IMR-90 (cell line): ENCODE results near the gene SLC2A13. TPM values are rescaled to one million over a fixed set of nuclear protein-coding genes. Genes with fewer than 3 reads are reported as not detected.

Experiments used
- ATAC-seq: fragments of 200-7000 bp; cut with Tn5 transposase; 2 replicates; pipeline ENCODE4 v1.9.1; 2020; ENCODE audit warnings: low read depth, mild to moderate bottlenecking, moderate library complexity
- BruUV-seq: library from RNA; stranded (reverse); fragments of 400-500 nt; replicated peaks from 2 replicates; lab custom pipeline; 2021; lab: Mats Ljungman, UMichigan
- CTCF ChIA-PET: fragments of 300-600 bp; formaldehyde crosslinking; extraction: SDS; loops from one replicate; lab custom pipeline; 2021; ENCODE audit warnings: antibody characterized with exemption; lab: Yijun Ruan, JAX
- POLR2A ChIA-PET: fragments of 300-600 bp; sonication (Branson Sonifier 250); formaldehyde crosslinking; loops from one replicate; lab custom pipeline; 2022; ENCODE audit warnings: antibody characterized with exemption; ENCODE audit not compliant: unreplicated experiment; lab: Charles Lee
- DNase-seq: peaks from one replicate; pipeline ENCODE4 v3.0.0; 2013
- H2AFZ ChIP-seq: replicated peaks from 2 replicates; pipeline ENCODE3; 2013; ENCODE audit warnings: low read length, mild to moderate bottlenecking; ENCODE audit not compliant: poor library complexity
- H2AK5ac ChIP-seq: 2 replicates; pipeline ENCODE4 v1.6.1; 2013; ENCODE audit warnings: low read depth, low read length, inconsistent platforms
- H2AK9ac ChIP-seq: replicated peaks from 2 replicates; pipeline ENCODE3; 2013; ENCODE audit warnings: mild to moderate bottlenecking, low read depth, low read length, moderate library complexity; ENCODE audit not compliant: poor library complexity
- H2BK120ac ChIP-seq: 2 replicates; pipeline ENCODE4 v1.6.1; 2013; ENCODE audit warnings: low read depth, low read length, inconsistent platforms
- H2BK15ac ChIP-seq: 3 replicates; pipeline ENCODE4 v1.6.1; 2013; ENCODE audit warnings: low read depth, low read length, inconsistent platforms
- H2BK20ac ChIP-seq: 2 replicates; pipeline ENCODE4 v1.6.1; 2013; ENCODE audit warnings: low read depth, mild to moderate bottlenecking, inconsistent platforms, low read length, moderate library complexity
- H2BK5ac ChIP-seq: 2 replicates; pipeline ENCODE4 v1.6.1; 2013; ENCODE audit warnings: mild to moderate bottlenecking, low read depth, low read length, inconsistent platforms; ENCODE audit not compliant: poor library complexity, severe bottlenecking
- H3K14ac ChIP-seq: replicated peaks from 2 replicates; pipeline ENCODE4 v1.6.1; 2013; ENCODE audit warnings: low read depth, low read length, inconsistent platforms
- H3K18ac ChIP-seq: 2 replicates; pipeline ENCODE4 v1.6.1; 2013; ENCODE audit warnings: low read depth, low read length, control low read depth
- H3K23ac ChIP-seq: 2 replicates; pipeline ENCODE4 v1.6.1; 2013; ENCODE audit warnings: low read depth, low read length, inconsistent platforms
- H3K27ac ChIP-seq: 2 replicates; pipeline ENCODE4 v1.5.1; 2013; ENCODE audit warnings: mild to moderate bottlenecking, control low read depth, low read length; ENCODE audit not compliant: insufficient read depth
- H3K27me3 ChIP-seq: 2 replicates; pipeline ENCODE4 v1.6.1; 2013; ENCODE audit warnings: low read length; ENCODE audit not compliant: control insufficient read depth, insufficient read depth
- H3K36me3 ChIP-seq: 2 replicates; pipeline ENCODE4 v1.6.1; 2013; ENCODE audit warnings: low read length, mixed read lengths; ENCODE audit not compliant: control insufficient read depth, insufficient read depth
- H3K4ac ChIP-seq: 2 replicates; pipeline ENCODE4 v1.6.1; 2013; ENCODE audit warnings: low read depth, low read length, inconsistent platforms
- H3K4me1 ChIP-seq: 2 replicates; pipeline ENCODE4 v1.6.1; 2013; ENCODE audit warnings: low read length, mixed read lengths; ENCODE audit not compliant: control insufficient read depth, insufficient read depth
- H3K4me2 ChIP-seq: 2 replicates; pipeline ENCODE4 v1.6.1; 2013; ENCODE audit warnings: low read depth, mild to moderate bottlenecking, control low read depth, low read length, moderate library complexity
- H3K4me3 ChIP-seq: 2 replicates; pipeline ENCODE4 v1.5.1; 2013; ENCODE audit warnings: low read depth, mild to moderate bottlenecking, control low read depth, low read length, moderate library complexity; ENCODE audit not compliant: insufficient read depth
- H3K56ac ChIP-seq: 2 replicates; pipeline ENCODE4 v1.6.1; 2013; ENCODE audit warnings: low read length, inconsistent platforms; ENCODE audit not compliant: insufficient read depth; ENCODE audit errors: extremely low read depth
- H3K79me1 ChIP-seq, 2 experiments: 2 replicates each; pipeline ENCODE4 v1.6.1; 2013; ENCODE audit warnings: low read length in 2 of 2, inconsistent platforms in 1 of 2, low read depth in 1 of 2
- H3K9ac ChIP-seq: 2 replicates; pipeline ENCODE4 v1.6.1; 2013; ENCODE audit warnings: low read depth, low read length, control low read depth
- H3K9me1 ChIP-seq: 2 replicates; pipeline ENCODE4 v1.6.1; 2013; ENCODE audit warnings: low read length, inconsistent platforms; ENCODE audit not compliant: insufficient read depth
- H3K9me3 ChIP-seq: 2 replicates; pipeline ENCODE4 v1.6.1; 2013; ENCODE audit warnings: low read length; ENCODE audit not compliant: control insufficient read depth, insufficient read depth
- H4K20me1 ChIP-seq: 2 replicates; pipeline ENCODE4 v1.6.1; 2013; ENCODE audit warnings: low read length, inconsistent platforms; ENCODE audit not compliant: insufficient read depth
- H4K5ac ChIP-seq: 2 replicates; pipeline ENCODE4 v1.6.1; 2013; ENCODE audit warnings: mild to moderate bottlenecking, low read depth, low read length, control low read depth
- H4K8ac ChIP-seq, 2 experiments: 2 replicates each; pipeline ENCODE4 v1.6.1; 2013; ENCODE audit warnings: low read depth in 2 of 2, low read length in 2 of 2, control low read depth in 1 of 2, inconsistent platforms in 1 of 2
- H4K91ac ChIP-seq: 2 replicates; pipeline ENCODE4 v1.6.1; 2013; ENCODE audit warnings: low read depth, low read length, inconsistent platforms; ENCODE audit not compliant: insufficient read depth
- BHLHE40 ChIP-seq: fragments of 150-350 bp; IDR thresholded peaks from 2 replicates; pipeline ENCODE4 v1.6.1; 2016; ENCODE audit warnings: mild to moderate bottlenecking, low read depth, low read length
- CEBPB ChIP-seq: IDR thresholded peaks from 2 replicates; pipeline ENCODE4 v1.6.1; 2012; ENCODE audit warnings: low read depth, low read length, improper control_type of control experiment
- CHD1 ChIP-seq: IDR thresholded peaks from 2 replicates; pipeline ENCODE4 v1.6.1; 2012; ENCODE audit warnings: low read depth, low read length, improper control_type of control experiment
- CTCF ChIP-seq: conservative IDR thresholded peaks from 2 replicates; pipeline ENCODE4 v1.5.1; 2012; ENCODE audit warnings: mild to moderate bottlenecking, low read depth, low read length, improper control_type of control experiment
- ELK1 ChIP-seq: fragments of 150-350 bp; IDR thresholded peaks from 2 replicates; pipeline ENCODE4 v1.6.1; 2016; ENCODE audit warnings: low read depth, mild to moderate bottlenecking, low read length, moderate library complexity, borderline replicate concordance
- FOS ChIP-seq: fragments of 150-350 bp; IDR thresholded peaks from 2 replicates; pipeline ENCODE4 v1.6.1; 2016; ENCODE audit warnings: low read depth, low read length
- MAFK ChIP-seq: IDR thresholded peaks from 2 replicates; pipeline ENCODE4 v1.6.1; 2012; ENCODE audit warnings: low read depth, low read length, improper control_type of control experiment
- MAZ ChIP-seq: IDR thresholded peaks from 2 replicates; pipeline ENCODE4 v1.6.1; 2012; ENCODE audit warnings: low read depth, mild to moderate bottlenecking, low read length, improper control_type of control experiment, moderate library complexity, borderline replicate concordance
- MXI1 ChIP-seq: IDR thresholded peaks from 2 replicates; pipeline ENCODE4 v1.6.1; 2012; ENCODE audit warnings: low read depth, mild to moderate bottlenecking, low read length, moderate library complexity, borderline replicate concordance
- NFE2L2 ChIP-seq: fragments of 150-350 bp; IDR thresholded peaks from 2 replicates; pipeline ENCODE4 v1.6.1; 2016; ENCODE audit warnings: low read depth, mild to moderate bottlenecking, low read length
- POLR2A ChIP-seq: IDR thresholded peaks from 2 replicates; pipeline ENCODE4 v1.6.1; 2012; ENCODE audit warnings: mild to moderate bottlenecking, low read depth, low read length
- RAD21 ChIP-seq: IDR thresholded peaks from 2 replicates; pipeline ENCODE4 v1.6.1; 2012; ENCODE audit warnings: low read length, improper control_type of control experiment
- RCOR1 ChIP-seq: IDR thresholded peaks from 2 replicates; pipeline ENCODE4 v1.6.1; 2012; ENCODE audit warnings: mild to moderate bottlenecking, low read length, improper control_type of control experiment; ENCODE audit not compliant: insufficient replicate concordance
- RFX5 ChIP-seq: IDR thresholded peaks from 2 replicates; pipeline ENCODE4 v1.8.0; 2012; ENCODE audit warnings: low read depth, mild to moderate bottlenecking, low read length, moderate library complexity
- SMC3 ChIP-seq: fragments of 150-350 bp; IDR thresholded peaks from 2 replicates; pipeline ENCODE4 v1.6.1; 2016; ENCODE audit warnings: low read depth, mild to moderate bottlenecking, antibody characterized with exemption, low read length, moderate library complexity
- USF2 ChIP-seq: fragments of 150-350 bp; IDR thresholded peaks from 2 replicates; pipeline ENCODE4 v1.6.1; 2017; ENCODE audit warnings: mild to moderate bottlenecking, antibody characterized with exemption, low read length, low read depth
- WGBS, 2 experiments: methylation state at CpG; one replicate each; pipeline versions ENCODE4 v1.1.5 to v1.1.7; 2013; ENCODE audit warnings: missing lambda C conversion rate in 2 of 2; ENCODE audit not compliant: insufficient read length in 1 of 2; ENCODE audit errors: extremely low coverage in 2 of 2; 5-methylcytosine and 5-hydroxymethylcytosine counted together
- dilution Hi-C: fragments of 300-500 bp; cut with HindIII; formaldehyde crosslinking; loops from one replicate; pipeline ENCODE4 v1.14.3; 2018; ENCODE audit warnings: low sequenced_read_pairs; ENCODE audit not compliant: unreplicated experiment
- in situ Hi-C: fragments of 300-500 bp; cut with MboI; formaldehyde crosslinking; loops from 3 replicates; pipeline ENCODE4 v1.14.3; 2019; ENCODE audit warnings: low sequenced_read_pairs, inconsistent platforms, mixed read lengths
- intact Hi-C: fragments of 100-400 bp; cut with micrococcal nuclease; formaldehyde crosslinking; loops from 2 replicates; pipeline ENCODE4 v1.10.0; 2022
- polyA plus RNA-seq, 3 experiments: library from polyadenylated mRNA; depleted of rRNA; stranded (reverse); fragments of >200 nt; gene quantifications; 2 replicates each; pipeline ENCODE4 v1.2.3, GENCODE V29; 2012; ENCODE audit warnings: low replicate concordance in 1 of 3
- total RNA-seq: library from RNA; depleted of rRNA; stranded (reverse); fragments of >200 nt; gene quantifications from 2 replicates; pipeline ENCODE4 v1.2.3, GENCODE V29; 2012

The SLC2A13 gene
- total and polyA plus RNA-seq, 2 of the 4 experiments (the other 2 are of a cell fraction) = 1.5 to 3.9 TPM

- Histone ChIP-seq H3K27ac (no peak overlapping the region), H3K4me2 (no peak overlapping the region), H3K79me1 (no peaks in the 10 kb centered on the region), H4K20me1 (no peaks in the 10 kb centered on the region), H2BK5ac (no peak overlapping the region), H2AFZ (no peak overlapping the region), H3K36me3 (no peaks in the 10 kb centered on the region), H4K8ac (no peak overlapping the region), H3K14ac (no peak overlapping the region), H3K9me3 (no peaks in the 10 kb centered on the region), H3K4me3 (no peak overlapping the region), H4K5ac (no peak overlapping the region), H4K91ac (no peak overlapping the region), H2BK20ac (no peak overlapping the region), H3K56ac (no peak overlapping the region), H2AK9ac (no peak overlapping the region), H3K27me3 (no peaks in the 10 kb centered on the region), H3K23ac (no peak overlapping the region), H2AK5ac (no peak overlapping the region), H3K9me1 (no peaks in the 10 kb centered on the region), H3K4ac (no peak overlapping the region), H3K4me1 (no peaks in the 10 kb centered on the region), H2BK120ac (no peak overlapping the region), H3K9ac (no peak overlapping the region), H2BK15ac (no peak overlapping the region), H3K18ac (no peak overlapping the region)
- TF ChIP-seq BHLHE40 = no peak
- no peak for TF ChIP-seq USF2
- no peak for TF ChIP-seq MAZ
- no peak for TF ChIP-seq CHD1
- no peak for TF ChIP-seq RAD21
- no peak for TF ChIP-seq FOS
- no peak for TF ChIP-seq RFX5
- no peak for TF ChIP-seq NFE2L2
- no peak for TF ChIP-seq CTCF
- no peak for TF ChIP-seq CEBPB
- TF ChIP-seq ELK1 = no peak
- no peak for TF ChIP-seq MXI1
- no peak for TF ChIP-seq SMC3
- TF ChIP-seq MAFK = no peak
- no peak for TF ChIP-seq RCOR1
- TF ChIP-seq POLR2A = no peak
- ATAC-seq (no peak), DNase-seq (no peak)
- in situ Hi-C loops (no loop called here), dilution Hi-C loops (no loop called here), intact Hi-C loops (no loop called here)
- ChIA-PET CTCF (no interaction called here), POLR2A (no interaction called here)
- BruUV-seq = no TSS peak
- no CpG with 5 or more reads among the region's 1 CpG for WGBS, 2 experiments
Observed at GRCh38 chr12:39937119-39937518, 168.8 kb downstream of the SLC2A13 start.
